Ascending aorta (tissue), 2 donors: ENCODE data around the gene SLC22A17. TPM values are rescaled to one million over a fixed set of nuclear protein-coding genes. Genes with fewer than 3 reads are reported as not detected.

Experiments used
- DNase-seq, 2 donors: peaks; one replicate each; pipeline ENCODE4 v3.0.0-alpha.2; 2019; ENCODE audit warnings: low spot score in 2 of 2
- H3K27ac ChIP-seq, 2 donors: fragments of 200-600 bp; sonication (generic); one replicate each; pipeline ENCODE4 v1.5.1; 2016 to 2017; ENCODE audit warnings: mild to moderate bottlenecking in 1 of 2
- H3K27me3 ChIP-seq: fragments of 200-600 bp; sonication (generic); one replicate; pipeline ENCODE4 v1.5.1; 2017
- H3K36me3 ChIP-seq, 2 donors: fragments of 200-600 bp; sonication (generic); one replicate each; pipeline ENCODE4 v1.5.1; 2016
- H3K4me1 ChIP-seq, 2 donors: fragments of 200-600 bp; sonication (generic); one replicate each; pipeline ENCODE4 v1.5.1; 2016 to 2017; ENCODE audit warnings: mild to moderate bottlenecking in 1 of 2
- H3K4me3 ChIP-seq, 2 donors: fragments of 200-600 bp; sonication (generic); one replicate each; pipeline ENCODE4 v1.5.1; 2016 to 2017; ENCODE audit warnings: mild to moderate bottlenecking in 1 of 2
- H3K9me3 ChIP-seq, 2 donors: fragments of 200-600 bp; sonication (generic); one replicate each; pipeline ENCODE4 v1.5.1; 2016
- intact Hi-C: fragments of 100-400 bp; cut with DNase I; formaldehyde crosslinking; loops from one replicate; pipeline ENCODE4 v1.15.1; 2023
- total RNA-seq: library from RNA; depleted of rRNA; stranded (reverse); fragments of >200 nt; gene quantifications from one replicate; pipeline ENCODE4 v1.1.0, GENCODE V29; 2016
- TF ChIP-seq, protein P1 (sequence below), 3 experiments: fragments of 200-600 bp in 2 of 3; fragments of 450-650 bp in 1 of 3; sonication (generic) in 2 of 3; IDR thresholded peaks; one replicate each; pipeline ENCODE4 v1.5.1; 2016 to 2019; ENCODE audit warnings: antibody characterized with exemption in 3 of 3, mild to moderate bottlenecking in 1 of 3, moderate library complexity in 1 of 3

Gene SLC22A17
- total RNA-seq, 1 donor from 2014 or later: 89.7 TPM

DNA sequence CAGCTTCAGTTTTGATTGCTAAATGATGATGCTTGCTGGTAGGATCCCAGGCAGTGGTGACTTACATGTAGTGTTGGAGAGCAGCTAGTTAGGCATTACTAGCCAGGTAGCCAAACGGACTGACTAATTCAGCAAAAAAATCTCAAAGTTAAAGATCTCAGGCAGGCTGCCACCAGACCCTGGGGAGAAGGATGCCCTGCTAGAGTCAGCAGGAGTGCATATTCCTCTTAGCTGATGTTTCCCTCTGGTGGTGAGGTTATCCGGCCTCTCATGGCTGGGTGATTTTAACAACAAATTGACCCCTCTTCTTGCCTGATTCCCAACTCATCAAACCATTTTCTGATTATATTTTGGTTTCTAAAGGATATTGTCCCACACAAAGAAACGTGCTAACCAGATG lies 9.5 kb upstream of the SLC22A17 start:
- Histone ChIP-seq H3K36me3 (peaks cover 12% of the 10 kb centered on the region in 2 donors), H3K9me3 (no peaks in the 10 kb centered on the region), H3K4me3 (no peak overlapping the region), H3K27ac (peak overlapping the region in 1 of 2 donors; percentile 46), H3K4me1 (peaks cover 5 to 18% of the 10 kb centered on the region in 2 donors), H3K27me3 (no peaks in the 10 kb centered on the region)
- TF ChIP-seq, protein P1, sequence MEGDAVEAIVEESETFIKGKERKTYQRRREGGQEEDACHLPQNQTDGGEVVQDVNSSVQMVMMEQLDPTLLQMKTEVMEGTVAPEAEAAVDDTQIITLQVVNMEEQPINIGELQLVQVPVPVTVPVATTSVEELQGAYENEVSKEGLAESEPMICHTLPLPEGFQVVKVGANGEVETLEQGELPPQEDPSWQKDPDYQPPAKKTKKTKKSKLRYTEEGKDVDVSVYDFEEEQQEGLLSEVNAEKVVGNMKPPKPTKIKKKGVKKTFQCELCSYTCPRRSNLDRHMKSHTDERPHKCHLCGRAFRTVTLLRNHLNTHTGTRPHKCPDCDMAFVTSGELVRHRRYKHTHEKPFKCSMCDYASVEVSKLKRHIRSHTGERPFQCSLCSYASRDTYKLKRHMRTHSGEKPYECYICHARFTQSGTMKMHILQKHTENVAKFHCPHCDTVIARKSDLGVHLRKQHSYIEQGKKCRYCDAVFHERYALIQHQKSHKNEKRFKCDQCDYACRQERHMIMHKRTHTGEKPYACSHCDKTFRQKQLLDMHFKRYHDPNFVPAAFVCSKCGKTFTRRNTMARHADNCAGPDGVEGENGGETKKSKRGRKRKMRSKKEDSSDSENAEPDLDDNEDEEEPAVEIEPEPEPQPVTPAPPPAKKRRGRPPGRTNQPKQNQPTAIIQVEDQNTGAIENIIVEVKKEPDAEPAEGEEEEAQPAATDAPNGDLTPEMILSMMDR (IDR thresholded peaks at IDR 0.05): no peak
- DNase-seq: peak in 1 of 2 donors; percentile 60
- intact Hi-C loops: loop anchor here (10.0 kb wide), 2 partner anchors 193 to 1073 kb away; partner anchors contain the start of genes THTPA and ZFHX2

DNA sequence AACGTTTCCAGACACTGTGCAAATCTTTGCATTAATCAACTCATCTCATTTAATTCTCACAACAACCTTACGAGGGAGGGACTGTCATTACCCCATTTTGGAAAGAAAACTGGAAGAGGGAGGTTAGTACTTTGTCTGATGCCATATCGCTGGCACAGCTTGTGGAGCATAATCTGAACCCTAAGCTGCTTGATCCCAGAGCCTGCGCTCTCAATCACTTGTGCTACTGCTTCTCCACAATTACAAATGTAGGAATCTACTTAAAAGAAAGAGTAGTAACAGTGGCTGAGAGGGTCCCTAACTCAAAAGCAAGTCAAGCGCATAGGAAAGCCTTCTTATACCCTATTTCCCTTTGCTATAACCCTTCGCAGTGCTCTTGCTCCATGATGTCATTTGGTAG lies 9.1 kb upstream of the SLC22A17 start:
- TF ChIP-seq, protein P1 (IDR thresholded peaks at IDR 0.05): no peak
- intact Hi-C loops: loop anchor here (10.0 kb wide), 2 partner anchors 193 to 1073 kb away; partner anchors contain the start of genes THTPA and ZFHX2
- Histone ChIP-seq H3K27me3 (no peaks in the 10 kb centered on the region), H3K4me3 (no peak overlapping the region), H3K9me3 (no peaks in the 10 kb centered on the region), H3K27ac (peak overlapping the region in 1 of 2 donors; percentile 46), H3K36me3 (peaks cover 12 to 17% of the 10 kb centered on the region in 2 donors), H3K4me1 (peaks cover 5 to 18% of the 10 kb centered on the region in 2 donors)
- no peak for DNase-seq

DNA sequence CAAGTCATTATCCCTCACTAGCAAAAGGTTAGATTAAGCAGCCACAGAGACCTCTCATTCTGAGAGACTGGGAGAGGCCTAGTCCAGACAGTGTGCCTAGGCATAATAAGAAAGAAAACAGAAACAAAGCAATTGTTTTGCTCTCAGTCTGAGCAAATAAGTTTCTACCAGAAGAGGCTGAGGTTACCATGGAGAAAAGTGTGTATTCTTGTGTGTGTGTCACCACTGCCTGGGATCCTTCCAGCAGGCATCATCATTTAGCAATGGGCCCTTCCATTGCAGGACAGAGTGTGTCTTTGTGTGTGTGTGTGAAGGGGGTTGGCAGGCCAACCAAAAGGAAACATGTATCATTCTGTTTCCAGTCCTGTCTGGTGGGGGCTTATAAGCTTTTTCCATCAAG lies 8.6 kb upstream of the SLC22A17 start:
- TF ChIP-seq, protein P1 (IDR thresholded peaks at IDR 0.05): no peak
- H3K27me3 ChIP-seq: no peaks in the 10 kb centered on the region
- intact Hi-C loops: loop anchor here (10.0 kb wide), 2 partner anchors 193 to 1073 kb away; partner anchors contain the start of genes THTPA and ZFHX2
- DNase-seq: peak in 1 of 2 donors; percentile 72
- peak overlapping the region in 1 of 2 donors; percentile 5 for H3K27ac ChIP-seq
- no peaks in the 10 kb centered on the region for H3K9me3 ChIP-seq
- H3K4me3 ChIP-seq: no peak overlapping the region
- peaks cover 5 to 14% of the 10 kb centered on the region in 2 donors for H3K4me1 ChIP-seq
- peaks cover 12 to 17% of the 10 kb centered on the region in 2 donors for H3K36me3 ChIP-seq

DNA sequence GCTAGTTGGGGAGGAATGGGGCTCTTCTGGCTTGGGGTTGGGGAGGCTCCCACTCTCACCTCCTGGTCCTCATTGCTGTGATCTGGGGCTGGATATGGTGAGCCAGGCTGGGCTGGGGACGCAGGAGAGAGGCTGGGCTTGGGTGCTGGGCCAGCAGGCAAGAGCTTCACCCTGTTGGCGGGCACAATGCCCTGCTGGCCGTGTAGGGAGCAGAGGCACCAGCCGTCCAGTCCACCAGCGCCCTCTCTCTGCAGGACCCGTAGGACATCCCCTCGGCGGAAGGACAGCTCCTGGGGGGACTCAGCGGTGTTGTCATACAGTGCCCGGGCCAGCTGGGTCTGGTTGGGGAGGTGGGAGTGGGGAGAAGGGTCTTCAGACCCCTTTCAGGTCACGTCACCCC lies 7.8 kb upstream of the SLC22A17 start:
- H3K4me1 ChIP-seq: peaks cover 5 to 14% of the 10 kb centered on the region in 2 donors

DNA sequence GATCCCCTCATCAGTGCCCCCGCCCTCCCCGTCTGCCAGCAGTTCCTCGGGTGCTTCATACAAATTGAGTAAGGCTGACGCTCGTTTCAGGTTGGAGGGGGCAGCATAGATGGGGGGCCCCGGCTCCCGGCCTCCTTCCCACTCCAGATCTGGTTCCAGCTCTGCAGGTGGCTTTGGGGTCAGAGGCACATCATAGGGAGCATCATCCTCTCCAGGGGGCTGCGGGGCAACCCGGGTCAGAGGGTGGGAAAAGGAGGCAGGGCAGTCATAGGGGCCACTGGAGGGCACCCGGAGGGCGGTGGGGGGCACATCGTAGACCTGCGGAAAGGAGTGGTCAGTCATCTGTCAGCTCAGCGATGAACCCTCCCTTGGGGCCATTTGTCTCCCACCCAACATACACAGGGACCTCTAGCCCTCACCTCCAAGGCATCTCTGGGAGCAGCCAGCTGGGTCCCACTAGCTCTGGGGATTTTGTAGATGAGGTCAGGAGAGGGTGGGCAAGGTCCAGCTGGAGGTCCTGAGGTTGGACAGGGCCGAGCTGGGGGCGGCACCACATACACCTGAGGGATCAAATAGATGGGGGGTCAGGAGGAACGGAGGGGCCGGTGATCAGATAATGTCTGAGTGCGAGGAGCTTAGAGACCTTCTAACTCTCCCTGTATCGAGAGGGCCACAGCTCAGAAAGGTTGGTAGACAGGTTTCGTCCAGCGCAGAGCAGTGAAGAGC lies 7.2 kb upstream of the SLC22A17 start:
- peaks cover 12 to 17% of the 10 kb centered on the region in 2 donors for H3K36me3 ChIP-seq
- TF ChIP-seq, protein P1 (IDR thresholded peaks at IDR 0.05): no peak
- DNase-seq: peak in 1 of 2 donors; percentile 60
- H3K9me3 ChIP-seq: no peaks in the 10 kb centered on the region
- peaks cover 5 to 14% of the 10 kb centered on the region in 2 donors for H3K4me1 ChIP-seq
- no peak overlapping the region for H3K4me3 ChIP-seq
- H3K27ac ChIP-seq: peak overlapping the region in 1 of 2 donors; percentile 4
- intact Hi-C loops: loop anchor here (10.0 kb wide), 2 partner anchors 195 to 1075 kb away; partner anchors contain the start of genes THTPA and ZFHX2
- H3K27me3 ChIP-seq: no peaks in the 10 kb centered on the region

More for the DNA sequence above, 7.8 kb upstream of the SLC22A17 start:
- DNase-seq: peak in 1 of 2 donors; percentile 66
- intact Hi-C loops: loop anchor here (10.0 kb wide), 2 partner anchors 194 to 1074 kb away; partner anchors contain the start of genes THTPA and ZFHX2
- H3K27me3 ChIP-seq: no peaks in the 10 kb centered on the region
- no peak overlapping the region for H3K4me3 ChIP-seq
- no peaks in the 10 kb centered on the region for H3K9me3 ChIP-seq
- TF ChIP-seq, protein P1 (IDR thresholded peaks at IDR 0.05): no peak
- peak overlapping the region in 1 of 2 donors; percentile 4 for H3K27ac ChIP-seq
- peaks cover 12 to 17% of the 10 kb centered on the region in 2 donors for H3K36me3 ChIP-seq
